CD4-positive, alpha-beta T cell treated with Interleukin-1 beta for 1 hour (primary cell): Measurements from ENCODE around the gene BRINP3.

ENCODE experiments used
- DNase-seq, 2 donors: peaks; one replicate each; pipeline ENCODE4 v3.0.0-alpha.2; 2020 to 2022

The BRINP3 gene

DNA sequence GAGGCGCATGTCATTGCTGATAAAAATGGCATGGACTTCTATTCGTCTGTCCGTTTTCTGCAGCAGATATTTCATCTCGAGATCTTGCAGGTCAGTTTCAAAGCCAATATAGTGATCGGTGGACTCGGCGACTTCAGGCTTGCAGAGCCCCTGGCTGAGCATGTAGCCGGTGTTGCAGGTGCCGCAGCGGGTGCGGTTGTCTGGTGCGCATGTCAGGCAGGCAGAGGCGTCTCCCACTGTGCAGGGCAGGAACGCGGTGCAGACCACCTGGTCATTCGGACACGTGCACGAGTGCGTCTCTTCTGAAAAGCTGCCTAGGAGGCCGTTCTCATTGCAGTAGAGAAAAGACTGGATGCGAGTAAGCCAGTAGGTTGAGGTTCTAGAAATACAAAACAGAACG, 378.9 kb downstream of the BRINP3 start:
- DNase-seq: no peak

DNA sequence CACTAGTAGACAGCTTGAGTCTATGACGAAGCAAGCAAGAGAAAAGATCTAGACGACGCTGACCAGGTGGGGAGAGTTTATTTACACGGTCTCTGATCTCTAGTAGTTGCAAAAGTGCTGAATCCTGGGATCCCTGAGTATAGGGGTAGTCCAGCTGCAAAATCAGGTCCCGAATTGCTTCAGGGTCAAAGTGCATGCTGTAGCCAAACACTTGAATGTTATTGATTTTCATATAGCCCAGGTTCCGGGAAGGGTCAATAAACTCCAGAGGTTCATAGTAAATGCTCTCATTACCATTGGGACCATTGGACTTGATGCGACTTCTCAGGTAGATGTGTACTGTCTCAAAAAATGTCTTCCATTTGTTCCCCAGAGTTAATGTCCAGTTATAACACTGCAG, 379.6 kb downstream of the BRINP3 start:
- DNase-seq: no peak

DNA sequence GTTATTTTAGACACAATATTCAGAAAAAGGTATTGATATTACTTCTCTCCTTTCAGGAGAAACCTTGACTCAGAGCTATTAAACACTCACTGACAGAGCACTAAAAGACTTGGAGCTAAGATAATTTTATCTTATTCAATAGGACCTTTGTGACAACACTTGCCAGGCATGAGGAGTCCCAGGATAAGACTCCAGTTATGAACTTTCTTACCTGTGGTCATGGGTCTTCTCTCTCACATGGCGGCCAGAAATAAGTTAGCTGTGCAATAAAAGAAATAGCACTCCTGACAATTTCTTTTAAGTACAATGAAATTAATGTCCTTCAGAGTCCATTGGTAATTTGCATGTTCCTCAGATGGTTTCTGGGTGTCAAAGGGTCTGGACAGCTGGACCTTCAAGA, 382.1 kb downstream of the BRINP3 start:
- no peak for DNase-seq

GRCh38 chr1:190084552-190084951, 393.1 kb downstream of the BRINP3 start:
- DNase-seq: no peak

GRCh38 chr1:190068304-190068703, 409.4 kb downstream of the BRINP3 start:
- no peak for DNase-seq

DNA sequence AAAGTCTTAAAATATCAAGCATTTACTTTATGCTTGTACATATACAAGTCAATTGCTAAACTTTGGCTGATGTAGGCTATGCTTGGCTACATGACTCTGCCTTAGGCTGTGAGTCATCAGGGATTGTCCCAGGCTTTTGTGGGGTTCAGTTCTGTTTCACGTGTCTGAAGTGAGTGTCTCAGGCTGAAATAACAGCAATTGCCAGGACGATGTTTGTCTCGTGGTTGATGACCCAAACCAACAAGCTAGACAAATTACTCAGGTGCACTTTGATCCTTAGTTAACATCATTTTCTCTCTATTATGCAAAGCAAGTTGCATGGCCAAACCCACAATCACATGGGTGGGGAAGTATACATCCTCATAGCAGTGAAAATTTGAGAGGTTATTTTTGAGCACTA, 410.1 kb downstream of the BRINP3 start:
- no peak for DNase-seq

DNA sequence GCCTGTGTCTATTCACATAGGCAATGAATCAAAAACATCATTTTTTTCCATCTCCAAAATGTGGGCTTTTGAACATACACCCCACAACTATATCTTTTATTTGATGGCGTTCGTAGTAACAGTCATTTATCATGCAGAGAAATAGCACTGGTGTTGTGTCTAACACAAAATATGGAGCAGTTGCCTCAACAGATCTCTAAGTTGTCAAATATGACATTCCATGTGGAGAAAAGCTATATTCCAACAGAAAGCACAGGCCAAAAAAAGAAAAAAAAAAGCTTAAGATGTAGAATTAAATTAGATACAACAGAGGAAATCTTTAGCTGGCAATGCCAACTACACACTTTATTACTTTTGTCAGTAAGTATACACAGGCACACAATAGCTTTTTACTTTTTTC, 411.7 kb downstream of the BRINP3 start:
- no peak for DNase-seq

- DNase-seq: no peak
Measured at GRCh38 chr1:190049314-190049713, 428.4 kb downstream of the BRINP3 start.
